SH-SY5Y (cell line): ENCODE data around the gene ANTXR2.

Experiments
- GATA2 ChIP-seq: IDR thresholded peaks from 2 replicates; pipeline ENCODE4 v1.6.1; 2011; ENCODE audit warnings: mild to moderate bottlenecking, low read depth, low read length
- GATA3 ChIP-seq: IDR thresholded peaks from 2 replicates; pipeline ENCODE4 v1.6.1; 2011; ENCODE audit warnings: low read depth, mild to moderate bottlenecking, low read length, moderate library complexity

GRCh38 chr4:80113615-80114014 is 40.6 kb upstream of the ANTXR2 start:
- TF ChIP-seq GATA2 = no peak
- TF ChIP-seq GATA3 = no peak
